HG02884 (cell line): ENCODE data around the gene SLCO2B1.

Source experiments
- ATAC-seq: cut with Tn5 transposase; IDR thresholded peaks from one replicate; pipeline ENCODE4 v1.9.1; 2021; ENCODE audit warnings: mild to moderate bottlenecking, moderate library complexity; ENCODE audit not compliant: unreplicated experiment

Gene SLCO2B1

GRCh38 chr11:75244052-75244814 lies 93.3 kb downstream of the SLCO2B1 start:
- ATAC-seq, result no peak

GRCh38 chr11:75245356-75246005 lies 94.6 kb downstream of the SLCO2B1 start:
- ATAC-seq, result no peak

GRCh38 chr11:75246006-75246670 lies 95.2 kb downstream of the SLCO2B1 start:
- no peak for ATAC-seq

GRCh38 chr11:75246671-75247350 lies 95.9 kb downstream of the SLCO2B1 start:
- no peak for ATAC-seq

- ATAC-seq, result no peak
Observed at GRCh38 chr11:75248924-75249256, 98.0 kb downstream of the SLCO2B1 start.

- no peak for ATAC-seq
Observed at GRCh38 chr11:75249704-75250103, 98.8 kb downstream of the SLCO2B1 start.

GRCh38 chr11:75254326-75254725 lies 103.4 kb downstream of the SLCO2B1 start:
- ATAC-seq, result no peak
